Measurements from ENCODE around the gene DCUN1D1. TPM values are rescaled to one million over a fixed set of nuclear protein-coding genes. Genes with fewer than 3 reads are reported as not detected.

DCUN1D1 gene
- total and polyA plus RNA-seq, 12 donors: 5.5 to 51.9 (median 33.6) TPM

DNA sequence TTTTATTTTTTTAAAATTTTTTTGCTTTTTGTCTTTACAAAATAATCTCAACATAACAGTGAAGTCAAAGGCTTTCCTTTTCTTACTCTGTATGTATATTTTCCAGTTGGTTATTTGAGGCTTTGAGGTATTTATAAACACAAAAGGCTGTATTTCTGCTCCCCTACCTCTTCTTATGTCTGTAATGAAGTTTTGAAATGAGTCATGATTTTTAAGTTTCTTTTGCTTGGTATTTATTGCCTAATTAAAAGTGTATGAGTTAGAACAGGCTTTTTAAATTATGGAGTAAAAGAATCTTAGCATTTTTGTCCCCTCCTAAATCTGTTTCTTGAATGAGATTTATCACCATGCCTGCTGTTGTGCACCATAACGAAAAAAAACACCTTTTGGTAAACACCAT is 66.0 kb downstream of the DCUN1D1 start:
- TF ChIP-seq, protein P1, sequence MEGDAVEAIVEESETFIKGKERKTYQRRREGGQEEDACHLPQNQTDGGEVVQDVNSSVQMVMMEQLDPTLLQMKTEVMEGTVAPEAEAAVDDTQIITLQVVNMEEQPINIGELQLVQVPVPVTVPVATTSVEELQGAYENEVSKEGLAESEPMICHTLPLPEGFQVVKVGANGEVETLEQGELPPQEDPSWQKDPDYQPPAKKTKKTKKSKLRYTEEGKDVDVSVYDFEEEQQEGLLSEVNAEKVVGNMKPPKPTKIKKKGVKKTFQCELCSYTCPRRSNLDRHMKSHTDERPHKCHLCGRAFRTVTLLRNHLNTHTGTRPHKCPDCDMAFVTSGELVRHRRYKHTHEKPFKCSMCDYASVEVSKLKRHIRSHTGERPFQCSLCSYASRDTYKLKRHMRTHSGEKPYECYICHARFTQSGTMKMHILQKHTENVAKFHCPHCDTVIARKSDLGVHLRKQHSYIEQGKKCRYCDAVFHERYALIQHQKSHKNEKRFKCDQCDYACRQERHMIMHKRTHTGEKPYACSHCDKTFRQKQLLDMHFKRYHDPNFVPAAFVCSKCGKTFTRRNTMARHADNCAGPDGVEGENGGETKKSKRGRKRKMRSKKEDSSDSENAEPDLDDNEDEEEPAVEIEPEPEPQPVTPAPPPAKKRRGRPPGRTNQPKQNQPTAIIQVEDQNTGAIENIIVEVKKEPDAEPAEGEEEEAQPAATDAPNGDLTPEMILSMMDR (IDR thresholded peaks at IDR 0.05): no peak
- TF ChIP-seq POLR2A (IDR thresholded peaks at IDR 0.05): no peak
- Histone ChIP-seq H3K27ac (no peak overlapping the region), H3K4me1 (replicated peaks in 1 of 2) (no peaks in the 10 kb centered on the region), H3K9me3 (replicated peaks in 1 of 3) (no peaks in the 10 kb centered on the region), H3K36me3 (replicated peaks in 1 of 2) (no peaks in the 10 kb centered on the region), H3K27me3 (no peaks in the 10 kb centered on the region), H3K4me3 (no peak overlapping the region)
- no peak for DNase-seq
- WGBS, 4 donors: 82 to 93% (median 87%) methylated on average over 1 of the region's 1 CpG
- intact Hi-C loops (cut with DNase I): no loop called here

DNA sequence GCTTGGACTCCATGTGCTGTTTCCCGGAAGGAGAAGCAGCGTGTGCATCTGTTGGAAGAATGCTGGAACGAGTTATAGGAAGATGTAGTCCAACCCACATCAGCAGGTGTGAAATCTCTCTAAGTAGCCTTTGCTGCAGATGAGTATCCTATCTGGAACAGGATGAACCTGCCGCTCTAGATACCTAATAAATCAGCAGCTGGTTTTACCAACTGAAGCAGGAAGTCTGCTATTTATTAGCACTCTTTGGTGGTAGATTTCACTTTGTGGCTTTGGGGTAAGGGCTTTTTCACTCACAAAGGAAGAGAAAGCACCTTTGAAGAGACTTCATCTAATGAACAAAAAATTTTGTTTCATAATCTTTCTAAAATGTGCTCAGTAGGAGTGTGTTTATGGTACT is 66.4 kb downstream of the DCUN1D1 start:
- intact Hi-C loops (cut with DNase I): no loop called here
- H3K4me3 ChIP-seq: no peak overlapping the region
- H3K9me3 ChIP-seq (replicated peaks in 1 of 3): no peaks in the 10 kb centered on the region
- H3K27ac ChIP-seq: no peak overlapping the region
- H3K27me3 ChIP-seq: no peaks in the 10 kb centered on the region
- no peak for DNase-seq
- no peak for TF ChIP-seq POLR2A (IDR thresholded peaks at IDR 0.05)
- TF ChIP-seq, protein P1 (IDR thresholded peaks at IDR 0.05): no peak
- WGBS, 4 donors: 73 to 93% (median 82%) methylated on average over 4 of the region's 4 CpGs
- no peaks in the 10 kb centered on the region for H3K4me1 ChIP-seq (replicated peaks in 1 of 2)
- no peaks in the 10 kb centered on the region for H3K36me3 ChIP-seq (replicated peaks in 1 of 2)

DNA sequence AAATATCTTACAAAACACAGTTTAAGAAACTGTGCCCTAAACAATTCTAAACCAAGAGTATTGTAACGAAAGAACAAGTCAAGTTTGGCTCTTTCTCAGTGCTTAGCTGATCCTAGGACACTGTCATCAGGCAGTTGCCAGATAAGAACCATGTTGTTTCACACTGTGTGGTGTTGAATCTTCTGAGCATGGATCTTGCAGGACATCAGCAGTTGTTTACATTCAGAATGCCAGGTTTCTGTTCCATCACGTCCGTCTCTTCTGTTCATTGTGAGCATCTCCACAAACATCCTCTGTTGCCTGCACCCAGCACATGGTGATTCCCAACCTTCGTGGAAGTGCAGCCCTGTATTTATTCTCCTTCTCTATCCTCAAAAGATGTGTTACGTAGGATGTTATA is 67.9 kb downstream of the DCUN1D1 start:
- 87 to 95% (median 93%) methylated on average over 5 of the region's 5 CpGs for WGBS, 4 donors
- Histone ChIP-seq H3K9me3 (replicated peaks in 1 of 3) (no peaks in the 10 kb centered on the region), H3K36me3 (replicated peaks in 1 of 2) (no peaks in the 10 kb centered on the region), H3K27me3 (no peaks in the 10 kb centered on the region), H3K4me1 (replicated peaks in 1 of 2) (no peaks in the 10 kb centered on the region), H3K27ac (no peak overlapping the region), H3K4me3 (no peak overlapping the region)
- TF ChIP-seq POLR2A (IDR thresholded peaks at IDR 0.05): no peak
- TF ChIP-seq, protein P1 (IDR thresholded peaks at IDR 0.05): no peak
- intact Hi-C loops (cut with DNase I): no loop called here
- no peak for DNase-seq

DNA sequence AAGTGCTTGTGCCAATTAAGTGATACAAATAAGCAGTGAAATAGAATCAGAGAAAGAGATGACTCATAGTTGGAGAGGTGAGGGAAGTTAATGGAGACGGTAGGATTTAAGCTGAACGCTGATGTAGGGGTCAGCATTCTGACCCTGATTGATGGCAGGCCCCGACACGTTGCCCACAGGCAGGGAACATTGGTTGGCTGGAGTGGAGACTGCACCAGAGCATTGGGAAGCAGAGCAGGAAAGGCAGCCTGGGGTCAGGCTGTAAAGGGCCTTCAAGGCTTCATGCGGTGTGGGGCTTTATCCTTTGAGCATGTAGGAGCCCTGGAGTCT is 68.6 kb downstream of the DCUN1D1 start:
- Histone ChIP-seq H3K27me3 (no peaks in the 10 kb centered on the region), H3K4me3 (no peak overlapping the region), H3K27ac (no peak overlapping the region), H3K36me3 (replicated peaks in 1 of 2) (no peaks in the 10 kb centered on the region), H3K4me1 (replicated peaks in 1 of 2) (no peaks in the 10 kb centered on the region), H3K9me3 (replicated peaks in 1 of 3) (no peaks in the 10 kb centered on the region)
- intact Hi-C loops (cut with DNase I): no loop called here
- no peak for TF ChIP-seq POLR2A (IDR thresholded peaks at IDR 0.05)
- TF ChIP-seq, protein P1 (IDR thresholded peaks at IDR 0.05): no peak
- 72 to 75% (median 73%) methylated on average over 4 to 5 of the region's 5 CpGs for WGBS, 4 donors
- no peak for DNase-seq
